GM15510 (cell line): ENCODE measurements around the gene NFATC2.

Source experiments
- POLR2A ChIP-seq: IDR thresholded peaks from 3 replicates; pipeline ENCODE4 v1.6.1; 2011; ENCODE audit warnings: borderline replicate concordance; ENCODE audit not compliant: insufficient read length; ENCODE audit errors: extremely low read depth

Gene NFATC2

GRCh38 chr20:51517839-51518238, 24.7 kb downstream of the NFATC2 start:
- no peak for TF ChIP-seq POLR2A

GRCh38 chr20:51516855-51517254, 25.7 kb downstream of the NFATC2 start:
- no peak for TF ChIP-seq POLR2A

- no peak for TF ChIP-seq POLR2A
Observed at GRCh38 chr20:51514836-51515235, 27.7 kb downstream of the NFATC2 start.

- TF ChIP-seq POLR2A: no peak
Observed at GRCh38 chr20:51514249-51514648, 28.3 kb downstream of the NFATC2 start.

DNA sequence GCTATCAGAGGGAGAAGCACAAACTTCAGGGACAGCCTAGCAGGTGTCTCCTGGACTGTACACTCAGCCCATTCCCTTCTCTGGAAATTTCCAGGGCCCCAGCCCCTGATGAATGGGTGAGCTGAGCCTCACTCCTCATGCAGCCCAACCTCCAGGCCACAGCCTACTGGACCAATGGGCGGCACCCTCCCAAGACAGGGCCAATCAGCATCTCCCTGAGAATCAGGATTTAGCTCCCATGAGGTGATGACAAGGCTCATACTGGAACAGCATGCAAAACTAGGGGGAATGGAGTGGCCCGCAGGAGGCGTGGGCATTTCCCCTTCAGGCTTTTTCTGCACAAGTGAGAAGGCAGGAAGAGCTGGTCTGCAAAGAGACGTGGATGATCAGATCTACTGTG, 29.0 kb downstream of the NFATC2 start:
- no peak for TF ChIP-seq POLR2A

GRCh38 chr20:51512645-51513044, 29.9 kb downstream of the NFATC2 start:
- no peak for TF ChIP-seq POLR2A

GRCh38 chr20:51511861-51512619, 30.5 kb downstream of the NFATC2 start:
- TF ChIP-seq POLR2A: no peak

DNA sequence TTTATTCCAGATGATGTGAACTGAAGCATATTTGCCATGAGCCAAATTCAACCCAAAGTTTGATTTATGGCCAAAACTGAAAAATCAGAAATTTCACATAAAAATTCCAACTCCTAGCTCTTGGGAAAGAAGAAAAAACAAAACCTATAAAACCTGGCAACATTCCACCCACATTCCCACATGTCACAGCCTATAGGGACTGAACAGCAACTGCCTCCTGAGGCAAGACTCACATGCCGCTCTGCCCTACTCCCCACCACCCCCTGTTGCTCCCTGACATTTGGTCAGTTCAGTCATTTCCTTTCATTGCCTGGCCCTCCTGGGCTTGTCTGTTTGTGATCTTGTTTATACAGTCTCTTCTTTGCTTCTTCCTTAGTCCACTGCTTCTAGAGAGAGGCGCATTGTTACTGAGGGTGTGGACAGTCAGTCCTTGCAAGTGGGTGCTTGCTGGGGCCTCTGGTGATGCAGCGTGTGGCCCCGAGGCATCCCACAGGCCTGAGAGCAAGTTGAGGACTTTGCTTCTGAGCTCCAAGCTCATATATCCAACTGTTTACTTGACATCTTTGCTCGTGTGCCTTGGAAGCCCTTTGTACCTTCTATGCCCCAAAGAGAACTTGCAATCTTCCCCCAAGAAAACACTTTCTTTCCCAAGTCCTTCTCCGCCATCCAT, 31.4 kb downstream of the NFATC2 start:
- TF ChIP-seq POLR2A: no peak

DNA sequence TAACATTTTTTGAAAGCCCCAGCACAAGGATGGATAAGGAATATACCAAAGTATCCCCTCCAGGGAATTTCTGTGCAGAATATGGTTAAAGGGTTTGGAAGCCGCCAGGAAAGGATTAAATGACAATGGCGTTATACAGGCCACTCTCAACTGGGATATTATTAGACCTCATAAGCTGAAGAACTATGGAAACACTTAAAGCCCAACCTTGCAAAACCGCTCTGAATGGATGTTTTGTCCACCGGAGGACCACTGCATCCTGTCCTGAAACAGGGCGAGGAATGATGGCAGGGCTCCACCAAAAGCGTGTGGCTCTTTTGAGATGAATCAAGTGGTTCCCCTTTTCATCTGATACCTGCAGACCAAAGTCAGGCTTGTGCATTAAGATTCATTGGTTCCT, 32.4 kb downstream of the NFATC2 start:
- no peak for TF ChIP-seq POLR2A

DNA sequence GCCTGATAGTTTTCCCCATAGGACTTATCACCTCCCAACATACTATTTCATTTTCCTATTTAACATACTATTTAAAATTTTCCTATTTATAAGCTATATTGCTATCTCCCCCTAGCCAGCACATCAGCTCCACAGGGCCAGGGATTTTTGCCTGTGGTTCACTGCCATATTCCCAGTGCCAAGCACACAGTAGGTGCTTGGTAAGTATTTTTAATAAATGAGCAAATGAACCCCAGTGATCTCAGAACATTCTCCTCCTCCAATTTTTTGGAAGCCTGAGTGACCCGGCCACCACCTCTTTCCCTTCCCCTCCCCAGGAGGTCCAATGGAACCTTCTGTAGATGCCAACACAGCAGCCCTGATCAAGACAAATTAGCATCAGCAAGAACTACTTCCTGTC, 33.3 kb downstream of the NFATC2 start:
- no peak for TF ChIP-seq POLR2A

DNA sequence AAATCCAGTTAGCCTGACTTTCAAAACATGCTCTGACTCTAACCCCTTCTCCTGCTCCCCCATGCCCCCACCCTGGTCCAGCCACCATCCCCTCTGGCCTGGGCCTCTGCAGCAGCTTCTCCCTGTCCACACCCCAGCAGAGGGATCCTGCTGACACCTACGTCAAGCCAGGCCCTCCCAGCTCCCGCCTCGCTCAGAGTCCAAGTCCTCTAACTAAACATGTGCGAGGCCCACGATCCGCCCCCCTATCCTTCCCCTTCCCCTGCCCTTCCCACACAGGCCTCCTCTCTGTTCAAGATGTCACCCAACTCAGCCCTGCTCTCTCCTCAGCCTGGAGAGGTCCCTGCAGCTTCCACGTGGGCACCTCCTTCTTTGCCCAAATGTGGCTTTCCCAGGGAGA, 33.7 kb downstream of the NFATC2 start:
- no peak for TF ChIP-seq POLR2A

GRCh38 chr20:51508158-51508557, 34.4 kb downstream of the NFATC2 start:
- TF ChIP-seq POLR2A: no peak

GRCh38 chr20:51507216-51508036, 35.1 kb downstream of the NFATC2 start:
- no peak for TF ChIP-seq POLR2A

DNA sequence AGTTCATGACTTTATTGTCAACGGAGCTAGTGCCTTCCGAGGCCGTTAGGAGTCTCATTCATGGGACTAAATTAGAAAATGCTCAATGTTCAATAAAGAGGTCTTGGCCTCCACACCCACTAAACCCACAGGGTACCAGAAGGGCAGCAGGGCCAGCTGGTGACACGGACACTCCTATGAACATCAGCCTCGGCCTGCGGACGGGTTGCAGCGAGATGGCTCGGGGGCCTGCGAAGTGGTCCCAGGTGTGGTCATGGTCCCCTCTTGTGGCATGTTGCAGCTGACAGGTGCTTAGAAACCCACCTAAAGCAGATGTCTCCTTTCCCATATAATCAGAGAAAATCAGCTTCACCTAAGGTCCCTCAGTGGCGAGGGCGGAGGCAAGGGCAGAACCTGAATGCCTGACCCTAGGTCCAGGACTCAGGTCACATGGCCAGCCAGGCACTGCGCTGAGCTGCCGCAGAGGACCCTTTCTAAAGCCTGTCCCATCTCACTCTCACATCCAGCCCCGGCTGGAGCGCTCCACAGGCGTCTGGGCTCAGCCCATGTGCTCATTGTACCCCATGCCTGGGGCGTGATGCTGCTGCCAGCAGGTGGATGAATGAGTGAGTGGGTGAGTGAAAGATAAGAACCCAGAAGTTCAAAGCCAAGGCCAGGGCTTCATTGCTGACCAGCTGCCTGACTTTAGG, 35.8 kb downstream of the NFATC2 start:
- no peak for TF ChIP-seq POLR2A

GRCh38 chr20:51505566-51505965, 37.0 kb downstream of the NFATC2 start:
- TF ChIP-seq POLR2A: no peak

GRCh38 chr20:51503376-51503775, 39.1 kb downstream of the NFATC2 start:
- no peak for TF ChIP-seq POLR2A

DNA sequence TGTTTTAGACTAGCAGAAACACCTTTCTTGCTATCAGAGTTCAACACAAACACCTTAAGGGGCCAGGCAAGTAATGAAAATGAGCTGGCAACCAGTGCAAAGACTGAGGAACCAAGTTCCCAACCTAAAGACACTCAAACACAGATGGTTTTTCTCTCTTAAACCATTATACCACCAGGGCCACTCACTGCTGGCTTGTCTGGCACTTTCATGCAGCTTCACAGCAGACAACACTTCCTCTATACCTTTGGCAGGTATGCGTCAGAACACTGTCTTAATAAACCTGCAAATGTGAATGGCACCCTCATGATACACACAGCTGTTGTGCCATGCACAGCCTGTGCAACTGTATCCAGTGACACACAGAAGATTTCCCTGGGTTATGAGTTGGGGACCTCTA, 41.6 kb downstream of the NFATC2 start:
- no peak for TF ChIP-seq POLR2A
